IMR-90 (cell line): ENCODE data around the gene AANAT. TPM values are rescaled to one million over a fixed set of nuclear protein-coding genes. Genes with fewer than 3 reads are reported as not detected.

Experiments
- ATAC-seq: fragments of 200-7000 bp; cut with Tn5 transposase; 2 replicates; pipeline ENCODE4 v1.9.1; 2020; ENCODE audit warnings: low read depth, mild to moderate bottlenecking, moderate library complexity
- BruUV-seq: library from RNA; stranded (reverse); fragments of 400-500 nt; replicated peaks from 2 replicates; lab custom pipeline; 2021; lab: Mats Ljungman, UMichigan
- CTCF ChIA-PET: fragments of 300-600 bp; formaldehyde crosslinking; extraction: SDS; loops from one replicate; lab custom pipeline; 2021; ENCODE audit warnings: antibody characterized with exemption; lab: Yijun Ruan, JAX
- POLR2A ChIA-PET: fragments of 300-600 bp; sonication (Branson Sonifier 250); formaldehyde crosslinking; loops from one replicate; lab custom pipeline; 2022; ENCODE audit warnings: antibody characterized with exemption; ENCODE audit not compliant: unreplicated experiment; lab: Charles Lee
- DNase-seq: peaks from one replicate; pipeline ENCODE4 v3.0.0; 2013
- H2AFZ ChIP-seq: replicated peaks from 2 replicates; pipeline ENCODE3; 2013; ENCODE audit warnings: low read length, mild to moderate bottlenecking; ENCODE audit not compliant: poor library complexity
- H2AK5ac ChIP-seq: 2 replicates; pipeline ENCODE4 v1.6.1; 2013; ENCODE audit warnings: low read depth, low read length, inconsistent platforms
- H2AK9ac ChIP-seq: replicated peaks from 2 replicates; pipeline ENCODE3; 2013; ENCODE audit warnings: mild to moderate bottlenecking, low read depth, low read length, moderate library complexity; ENCODE audit not compliant: poor library complexity
- H2BK120ac ChIP-seq: 2 replicates; pipeline ENCODE4 v1.6.1; 2013; ENCODE audit warnings: low read depth, low read length, inconsistent platforms
- H2BK15ac ChIP-seq: 3 replicates; pipeline ENCODE4 v1.6.1; 2013; ENCODE audit warnings: low read depth, low read length, inconsistent platforms
- H2BK20ac ChIP-seq: 2 replicates; pipeline ENCODE4 v1.6.1; 2013; ENCODE audit warnings: low read depth, mild to moderate bottlenecking, inconsistent platforms, low read length, moderate library complexity
- H2BK5ac ChIP-seq: 2 replicates; pipeline ENCODE4 v1.6.1; 2013; ENCODE audit warnings: mild to moderate bottlenecking, low read depth, low read length, inconsistent platforms; ENCODE audit not compliant: poor library complexity, severe bottlenecking
- H3K14ac ChIP-seq: replicated peaks from 2 replicates; pipeline ENCODE4 v1.6.1; 2013; ENCODE audit warnings: low read depth, low read length, inconsistent platforms
- H3K18ac ChIP-seq: 2 replicates; pipeline ENCODE4 v1.6.1; 2013; ENCODE audit warnings: low read depth, low read length, control low read depth
- H3K23ac ChIP-seq: 2 replicates; pipeline ENCODE4 v1.6.1; 2013; ENCODE audit warnings: low read depth, low read length, inconsistent platforms
- H3K27ac ChIP-seq: 2 replicates; pipeline ENCODE4 v1.5.1; 2013; ENCODE audit warnings: mild to moderate bottlenecking, control low read depth, low read length; ENCODE audit not compliant: insufficient read depth
- H3K27me3 ChIP-seq: 2 replicates; pipeline ENCODE4 v1.6.1; 2013; ENCODE audit warnings: low read length; ENCODE audit not compliant: control insufficient read depth, insufficient read depth
- H3K36me3 ChIP-seq: 2 replicates; pipeline ENCODE4 v1.6.1; 2013; ENCODE audit warnings: low read length, mixed read lengths; ENCODE audit not compliant: control insufficient read depth, insufficient read depth
- H3K4ac ChIP-seq: 2 replicates; pipeline ENCODE4 v1.6.1; 2013; ENCODE audit warnings: low read depth, low read length, inconsistent platforms
- H3K4me1 ChIP-seq: 2 replicates; pipeline ENCODE4 v1.6.1; 2013; ENCODE audit warnings: low read length, mixed read lengths; ENCODE audit not compliant: control insufficient read depth, insufficient read depth
- H3K4me2 ChIP-seq: 2 replicates; pipeline ENCODE4 v1.6.1; 2013; ENCODE audit warnings: low read depth, mild to moderate bottlenecking, control low read depth, low read length, moderate library complexity
- H3K4me3 ChIP-seq: 2 replicates; pipeline ENCODE4 v1.5.1; 2013; ENCODE audit warnings: low read depth, mild to moderate bottlenecking, control low read depth, low read length, moderate library complexity; ENCODE audit not compliant: insufficient read depth
- H3K56ac ChIP-seq: 2 replicates; pipeline ENCODE4 v1.6.1; 2013; ENCODE audit warnings: low read length, inconsistent platforms; ENCODE audit not compliant: insufficient read depth; ENCODE audit errors: extremely low read depth
- H3K79me1 ChIP-seq, 2 experiments: 2 replicates each; pipeline ENCODE4 v1.6.1; 2013; ENCODE audit warnings: low read length in 2 of 2, inconsistent platforms in 1 of 2, low read depth in 1 of 2
- H3K9ac ChIP-seq: 2 replicates; pipeline ENCODE4 v1.6.1; 2013; ENCODE audit warnings: low read depth, low read length, control low read depth
- H3K9me1 ChIP-seq: 2 replicates; pipeline ENCODE4 v1.6.1; 2013; ENCODE audit warnings: low read length, inconsistent platforms; ENCODE audit not compliant: insufficient read depth
- H3K9me3 ChIP-seq: 2 replicates; pipeline ENCODE4 v1.6.1; 2013; ENCODE audit warnings: low read length; ENCODE audit not compliant: control insufficient read depth, insufficient read depth
- H4K20me1 ChIP-seq: 2 replicates; pipeline ENCODE4 v1.6.1; 2013; ENCODE audit warnings: low read length, inconsistent platforms; ENCODE audit not compliant: insufficient read depth
- H4K5ac ChIP-seq: 2 replicates; pipeline ENCODE4 v1.6.1; 2013; ENCODE audit warnings: mild to moderate bottlenecking, low read depth, low read length, control low read depth
- H4K8ac ChIP-seq, 2 experiments: 2 replicates each; pipeline ENCODE4 v1.6.1; 2013; ENCODE audit warnings: low read depth in 2 of 2, low read length in 2 of 2, control low read depth in 1 of 2, inconsistent platforms in 1 of 2
- H4K91ac ChIP-seq: 2 replicates; pipeline ENCODE4 v1.6.1; 2013; ENCODE audit warnings: low read depth, low read length, inconsistent platforms; ENCODE audit not compliant: insufficient read depth
- FOS ChIP-seq: fragments of 150-350 bp; IDR thresholded peaks from 2 replicates; pipeline ENCODE4 v1.6.1; 2016; ENCODE audit warnings: low read depth, low read length
- RAD21 ChIP-seq: IDR thresholded peaks from 2 replicates; pipeline ENCODE4 v1.6.1; 2012; ENCODE audit warnings: low read length, improper control_type of control experiment
- WGBS, 2 experiments: methylation state at CpG; one replicate each; pipeline versions ENCODE4 v1.1.5 to v1.1.7; 2013; ENCODE audit warnings: missing lambda C conversion rate in 2 of 2; ENCODE audit not compliant: insufficient read length in 1 of 2; ENCODE audit errors: extremely low coverage in 2 of 2; 5-methylcytosine and 5-hydroxymethylcytosine counted together
- dilution Hi-C: fragments of 300-500 bp; cut with HindIII; formaldehyde crosslinking; loops from one replicate; pipeline ENCODE4 v1.14.3; 2018; ENCODE audit warnings: low sequenced_read_pairs; ENCODE audit not compliant: unreplicated experiment
- in situ Hi-C: fragments of 300-500 bp; cut with MboI; formaldehyde crosslinking; loops from 3 replicates; pipeline ENCODE4 v1.14.3; 2019; ENCODE audit warnings: low sequenced_read_pairs, inconsistent platforms, mixed read lengths
- intact Hi-C: fragments of 100-400 bp; cut with micrococcal nuclease; formaldehyde crosslinking; loops from 2 replicates; pipeline ENCODE4 v1.10.0; 2022
- polyA plus RNA-seq, 3 experiments: library from polyadenylated mRNA; depleted of rRNA; stranded (reverse); fragments of >200 nt; gene quantifications; 2 replicates each; pipeline ENCODE4 v1.2.3, GENCODE V29; 2012; ENCODE audit warnings: low replicate concordance in 1 of 3
- total RNA-seq: library from RNA; depleted of rRNA; stranded (reverse); fragments of >200 nt; gene quantifications from 2 replicates; pipeline ENCODE4 v1.2.3, GENCODE V29; 2012

AANAT gene
- total and polyA plus RNA-seq, 2 of the 4 experiments (the other 2 are of a cell fraction): 0.21 TPM; not detected in 1

GRCh38 chr17:76496464-76496863 is 29.1 kb downstream of the AANAT start:
- H3K56ac ChIP-seq: no peak overlapping the region
- no peak overlapping the region for H2BK5ac ChIP-seq
- no peak overlapping the region for H3K9ac ChIP-seq
- in situ Hi-C loops (no loop called here), intact Hi-C loops (no loop called here), dilution Hi-C loops (no loop called here)
- no peaks in the 10 kb centered on the region for H3K27me3 ChIP-seq
- no peaks in the 10 kb centered on the region for H4K20me1 ChIP-seq
- no peak overlapping the region for H3K23ac ChIP-seq
- no peak overlapping the region for H2BK20ac ChIP-seq
- no peak overlapping the region for H2BK15ac ChIP-seq
- H3K14ac ChIP-seq: no peak overlapping the region
- H3K79me1 ChIP-seq: peaks cover 4 to 31% of the 10 kb centered on the region in 2 experiments; a peak in 3 of 4 replicates
- no peaks in the 10 kb centered on the region for H3K36me3 ChIP-seq
- H3K4me2 ChIP-seq: no peak overlapping the region
- TF ChIP-seq FOS (no peak), RAD21 (no peak)
- ChIA-PET CTCF (no interaction called here), POLR2A (no interaction called here)
- H2BK120ac ChIP-seq: no peak overlapping the region
- WGBS, 2 experiments: 94% methylated on average over 3 of the region's 6 CpGs; no CpG with 5 or more reads in 1 of the 2 experiments
- H3K9me3 ChIP-seq: no peaks in the 10 kb centered on the region
- DNase-seq: no peak
- H3K18ac ChIP-seq: no peak overlapping the region
- H3K4me3 ChIP-seq: no peak overlapping the region
- no peak overlapping the region for H4K8ac ChIP-seq
- H3K4me1 ChIP-seq: peaks cover 35% of the 10 kb centered on the region
- peak overlapping the region; percentile 30 for H2AK9ac ChIP-seq
- no peak for ATAC-seq
- no peak overlapping the region for H4K91ac ChIP-seq
- no peak overlapping the region for H2AK5ac ChIP-seq
- H3K27ac ChIP-seq: no peak overlapping the region
- H2AFZ ChIP-seq: no peak overlapping the region
- H4K5ac ChIP-seq: no peak overlapping the region
- H3K9me1 ChIP-seq: peaks cover 11% of the 10 kb centered on the region
- no peak overlapping the region for H3K4ac ChIP-seq
- no TSS peak for BruUV-seq
